Neural progenitor cell (in vitro differentiated cells): ENCODE results near the gene FLT4. TPM values are rescaled to one million over a fixed set of nuclear protein-coding genes. Genes with fewer than 3 reads are reported as not detected.

Experiments used
- DNase-seq: peaks from one replicate; pipeline ENCODE4 v3.0.0-alpha.2; 2016; ENCODE audit warnings: low spot score
- H2AFZ ChIP-seq: fragments of 200-600 bp; sonication (generic); replicated peaks from 2 replicates; pipeline ENCODE4 v1.6.1; 2016; ENCODE audit warnings: antibody characterized with exemption
- H3F3A ChIP-seq: fragments of 200-600 bp; sonication (generic); 2 replicates; pipeline ENCODE4 v1.6.1; 2016; ENCODE audit warnings: antibody characterized with exemption, low read depth
- H3K27ac ChIP-seq: fragments of 200-600 bp; sonication (generic); 2 replicates; pipeline ENCODE4 v1.5.1; 2016; ENCODE audit warnings: mild to moderate bottlenecking
- H3K27me3 ChIP-seq: fragments of 200-600 bp; sonication (generic); 2 replicates; pipeline ENCODE4 v1.6.1; 2016; ENCODE audit warnings: mild to moderate bottlenecking, moderate library complexity
- H3K36me3 ChIP-seq: fragments of 200-600 bp; sonication (generic); 2 replicates; pipeline ENCODE4 v1.5.1; 2016
- H3K4me1 ChIP-seq: fragments of 200-600 bp; sonication (generic); 2 replicates; pipeline ENCODE4 v1.6.1; 2016; ENCODE audit warnings: mixed run types
- H3K4me2 ChIP-seq: fragments of 200-600 bp; sonication (generic); 2 replicates; pipeline ENCODE4 v1.6.1; 2016
- H3K4me3 ChIP-seq: fragments of 200-600 bp; sonication (generic); 2 replicates; pipeline ENCODE4 v1.5.1; 2016
- H3K79me2 ChIP-seq: fragments of 200-600 bp; sonication (generic); 2 replicates; pipeline ENCODE4 v1.6.1; 2016; ENCODE audit warnings: low read depth
- H3K9ac ChIP-seq: fragments of 200-600 bp; sonication (generic); 2 replicates; pipeline ENCODE4 v1.6.1; 2016
- H3K9me3 ChIP-seq: fragments of 200-600 bp; sonication (generic); 2 replicates; pipeline ENCODE4 v1.5.1; 2016; ENCODE audit warnings: low read depth
- H4K20me1 ChIP-seq: fragments of 200-600 bp; sonication (generic); 2 replicates; pipeline ENCODE4 v1.6.1; 2016; ENCODE audit warnings: low read depth
- H3K27ac Mint-ChIP-seq: 3 replicates; pipeline ENCODE4 v1.8.0; 2021; ENCODE audit warnings: mixed read lengths
- H3K27me3 Mint-ChIP-seq: 2 replicates; pipeline ENCODE4 v1.8.0; 2022; ENCODE audit warnings: low read depth, mild to moderate bottlenecking, inconsistent platforms, moderate library complexity, mixed read lengths; ENCODE audit not compliant: insufficient read depth
- H3K36me3 Mint-ChIP-seq: 3 replicates; pipeline ENCODE4 v1.8.0; 2021; ENCODE audit warnings: mixed read lengths
- H3K4me1 Mint-ChIP-seq: 3 replicates; pipeline ENCODE4 v1.8.0; 2021; ENCODE audit warnings: mixed read lengths
- H3K4me3 Mint-ChIP-seq: 3 replicates; pipeline ENCODE4 v1.8.0; 2021; ENCODE audit warnings: mild to moderate bottlenecking, moderate library complexity, mixed read lengths
- H3K9me3 Mint-ChIP-seq: 3 replicates; pipeline ENCODE4 v1.8.0; 2020; ENCODE audit warnings: mixed read lengths
- CTCF ChIP-seq: fragments of 200-600 bp; sonication (generic); IDR thresholded peaks from 2 replicates; pipeline ENCODE4 v1.5.1; 2017; ENCODE audit warnings: antibody characterized with exemption, mild to moderate bottlenecking
- EZH2 ChIP-seq: fragments of 200-600 bp; sonication (generic); IDR thresholded peaks from 2 replicates; pipeline ENCODE4 v1.6.1; 2017; ENCODE audit warnings: antibody characterized with exemption, mild to moderate bottlenecking, moderate library complexity
- EZH2phosphoT487 ChIP-seq: fragments of 200-600 bp; sonication (generic); IDR thresholded peaks from 2 replicates; pipeline ENCODE4 v1.6.1; 2017; ENCODE audit warnings: antibody characterized with exemption
- total RNA-seq: library from RNA; depleted of rRNA; stranded (reverse); fragments of >200 nt; gene quantifications from 2 replicates; pipeline ENCODE4 v1.2.3, GENCODE V29; 2015; ENCODE audit warnings: low replicate concordance

Gene FLT4
- total RNA-seq, 1 donor from 2014 or later = 2.3 TPM

- Histone ChIP-seq H2AFZ (no peak overlapping the region), H3K27ac (no peak overlapping the region), H4K20me1 (no peaks in the 10 kb centered on the region), H3K4me1 (no peaks in the 10 kb centered on the region), H3K4me2 (no peak overlapping the region), H3F3A (no peaks in the 10 kb centered on the region), H3K9ac (no peak overlapping the region), H3K9me3 (no peaks in the 10 kb centered on the region), H3K79me2 (no peaks in the 10 kb centered on the region), H3K27me3 (peaks cover 10% of the 10 kb centered on the region), H3K4me3 (no peak overlapping the region), H3K36me3 (no peaks in the 10 kb centered on the region)
- Mint-ChIP-seq H3K27ac (peak overlapping the region; percentile 74), H3K36me3 (no peaks in the 10 kb centered on the region), H3K4me1 (peaks cover 2% of the 10 kb centered on the region), H3K27me3 (peaks cover 8% of the 10 kb centered on the region), H3K9me3 (no peaks in the 10 kb centered on the region), H3K4me3 (no peak overlapping the region)
- no peak for DNase-seq
- TF ChIP-seq CTCF = no peak
- no peak for TF ChIP-seq EZH2phosphoT487
- no peak for TF ChIP-seq EZH2
Observed at GRCh38 chr5:180623844-180624243, 25.6 kb downstream of the FLT4 start.

- Mint-ChIP-seq H3K4me3 (no peak overlapping the region), H3K9me3 (no peaks in the 10 kb centered on the region), H3K4me1 (peaks cover 3% of the 10 kb centered on the region), H3K27ac (no peak overlapping the region), H3K36me3 (no peaks in the 10 kb centered on the region), H3K27me3 (peaks cover 8% of the 10 kb centered on the region)
- H2AFZ ChIP-seq = no peak overlapping the region
- no peaks in the 10 kb centered on the region for H3K36me3 ChIP-seq
- no peaks in the 10 kb centered on the region for H3K79me2 ChIP-seq
- no peaks in the 10 kb centered on the region for H3K4me1 ChIP-seq
- no peaks in the 10 kb centered on the region for H3F3A ChIP-seq
- no peak for DNase-seq
- peaks cover 14% of the 10 kb centered on the region for H3K27me3 ChIP-seq
- TF ChIP-seq EZH2phosphoT487 (no peak), EZH2 (no peak), CTCF (no peak)
- H3K9me3 ChIP-seq = no peaks in the 10 kb centered on the region
- H3K27ac ChIP-seq = no peak overlapping the region
- H3K4me3 ChIP-seq = no peak overlapping the region
- H4K20me1 ChIP-seq = no peaks in the 10 kb centered on the region
- H3K9ac ChIP-seq = no peak overlapping the region
- H3K4me2 ChIP-seq = no peak overlapping the region
Observed at GRCh38 chr5:180623411-180623834, 26.0 kb downstream of the FLT4 start.

- Histone ChIP-seq H4K20me1 (no peaks in the 10 kb centered on the region), H3K36me3 (no peaks in the 10 kb centered on the region), H3K9me3 (no peaks in the 10 kb centered on the region), H3K9ac (no peak overlapping the region), H3K4me2 (no peak overlapping the region), H3K4me1 (no peaks in the 10 kb centered on the region), H3K27ac (no peak overlapping the region), H3K79me2 (no peaks in the 10 kb centered on the region), H3K27me3 (peaks cover 20% of the 10 kb centered on the region), H2AFZ (no peak overlapping the region), H3F3A (no peaks in the 10 kb centered on the region), H3K4me3 (no peak overlapping the region)
- H3K4me3 Mint-ChIP-seq = no peak overlapping the region
- H3K36me3 Mint-ChIP-seq = no peaks in the 10 kb centered on the region
- no peaks in the 10 kb centered on the region for H3K9me3 Mint-ChIP-seq
- no peak overlapping the region for H3K27ac Mint-ChIP-seq
- TF ChIP-seq EZH2phosphoT487 (no peak), CTCF (no peak), EZH2 (no peak)
- peaks cover 8% of the 10 kb centered on the region for H3K27me3 Mint-ChIP-seq
- peaks cover 5% of the 10 kb centered on the region for H3K4me1 Mint-ChIP-seq
- no peak for DNase-seq
Observed at GRCh38 chr5:180622910-180623309, 26.5 kb downstream of the FLT4 start.
